Measurements from ENCODE around the gene PHF20. TPM values are rescaled to one million over a fixed set of nuclear protein-coding genes. Genes with fewer than 3 reads are reported as not detected.

Gene PHF20
- total and polyA plus RNA-seq, 2 of the 13 experiments (the other 11 are each of a cell fraction or from before 2014, with no cell fraction given): 22.8 to 34.1 TPM

- no peak for TF ChIP-seq ZNF281 (CRISPR knock-in tag; IDR thresholded peaks at IDR 0.05; ENCODE audit: borderline replicate concordance)
- TF ChIP-seq FOXA1 (IDR thresholded peaks at IDR 0.05): no peak
- no peak for TF ChIP-seq FOXA1 (CRISPR knock-in tag; IDR thresholded peaks at IDR 0.05)
- TF ChIP-seq ETV5 (CRISPR knock-in tag; IDR thresholded peaks at IDR 0.05; ENCODE audit: borderline replicate concordance): peak; percentile 39; the same call in 1 of the 2 replicates
- no peak for TF ChIP-seq ZNF512B (CRISPR knock-in tag; IDR thresholded peaks at IDR 0.05; ENCODE audit: borderline replicate concordance)
- no peak for TF ChIP-seq ERF (CRISPR knock-in tag; IDR thresholded peaks at IDR 0.05)
- no peak for TF ChIP-seq BHLHE40 (IDR thresholded peaks at IDR 0.05; ENCODE audit: low read length)
- no peak for TF ChIP-seq RFX5 (IDR thresholded peaks at IDR 0.05; ENCODE audit: low read depth, low read length)
- TF ChIP-seq ZNF280B (CRISPR knock-in tag; IDR thresholded peaks at IDR 0.05; ENCODE audit: borderline replicate concordance): no peak
- TF ChIP-seq IRF1 (CRISPR knock-in tag; IDR thresholded peaks at IDR 0.05; ENCODE audit: low read depth): 0 out of 2 replicates have a peak, but pooled peaks have one; percentile 9
- no peak for TF ChIP-seq TBX2 (CRISPR knock-in tag; IDR thresholded peaks at IDR 0.05; ENCODE audit: borderline replicate concordance)
- no peak for TF ChIP-seq ZBED4 (CRISPR knock-in tag; IDR thresholded peaks at IDR 0.05; ENCODE audit: borderline replicate concordance)
- TF ChIP-seq ZNF7 (CRISPR knock-in tag; IDR thresholded peaks at IDR 0.05): no peak
- TF ChIP-seq HDAC1 (CRISPR knock-in tag; IDR thresholded peaks at IDR 0.05): no peak
- no peak for TF ChIP-seq ZNF580 (CRISPR knock-in tag; IDR thresholded peaks at IDR 0.05; ENCODE audit: borderline replicate concordance, low read depth)
- TF ChIP-seq ZNF329 (CRISPR knock-in tag; IDR thresholded peaks at IDR 0.05; ENCODE audit: low read depth): no peak
- no peak for TF ChIP-seq HIVEP1 (CRISPR knock-in tag; IDR thresholded peaks at IDR 0.05)
Observed at GRCh38 chr20:35742741-35743523, 28.9 kb upstream of the PHF20 start (continued).
